Left forelimb (tissue), 1 donor: Measurements from ENCODE around the gene VGF.

Experiments
- DNase-seq: peaks from one replicate; pipeline ENCODE4 v3.0.0-alpha.2; 2018; ENCODE audit warnings: low spot score

Gene VGF

DNA sequence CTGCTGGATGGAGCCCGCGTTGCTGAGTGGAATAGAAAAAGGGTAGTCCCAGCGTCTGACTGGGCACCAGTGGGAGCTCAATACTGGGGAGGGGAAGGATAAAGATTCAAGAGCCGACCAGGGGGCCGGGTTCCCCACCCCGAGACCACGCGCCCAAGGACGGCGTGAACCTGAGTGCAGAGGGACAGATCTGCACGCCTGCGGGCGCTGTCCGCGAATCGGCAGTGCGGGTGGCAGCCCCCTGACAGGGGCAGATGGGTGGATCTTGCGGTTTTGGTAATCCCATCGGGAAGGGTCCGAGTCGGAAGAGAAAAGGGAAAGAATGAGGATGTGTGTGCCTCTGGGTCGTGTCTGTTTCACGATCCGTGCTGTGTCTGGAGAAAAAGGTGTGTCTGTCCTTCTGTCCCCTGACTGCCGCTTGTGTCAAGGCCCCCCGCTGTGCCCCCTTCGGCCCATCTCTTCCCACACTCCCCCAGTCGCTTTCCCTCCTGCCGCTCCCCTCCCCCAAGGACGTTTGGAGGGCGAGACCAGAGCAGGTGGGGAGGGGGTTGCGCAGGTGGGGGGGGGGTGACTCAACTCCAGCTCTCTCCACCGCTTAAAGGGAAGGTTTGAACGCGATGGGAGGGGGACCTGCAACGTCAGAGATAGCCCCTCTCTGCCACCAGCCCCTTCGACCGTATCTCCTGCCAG is 734 bp upstream of the VGF start:
- no peak for DNase-seq

DNA sequence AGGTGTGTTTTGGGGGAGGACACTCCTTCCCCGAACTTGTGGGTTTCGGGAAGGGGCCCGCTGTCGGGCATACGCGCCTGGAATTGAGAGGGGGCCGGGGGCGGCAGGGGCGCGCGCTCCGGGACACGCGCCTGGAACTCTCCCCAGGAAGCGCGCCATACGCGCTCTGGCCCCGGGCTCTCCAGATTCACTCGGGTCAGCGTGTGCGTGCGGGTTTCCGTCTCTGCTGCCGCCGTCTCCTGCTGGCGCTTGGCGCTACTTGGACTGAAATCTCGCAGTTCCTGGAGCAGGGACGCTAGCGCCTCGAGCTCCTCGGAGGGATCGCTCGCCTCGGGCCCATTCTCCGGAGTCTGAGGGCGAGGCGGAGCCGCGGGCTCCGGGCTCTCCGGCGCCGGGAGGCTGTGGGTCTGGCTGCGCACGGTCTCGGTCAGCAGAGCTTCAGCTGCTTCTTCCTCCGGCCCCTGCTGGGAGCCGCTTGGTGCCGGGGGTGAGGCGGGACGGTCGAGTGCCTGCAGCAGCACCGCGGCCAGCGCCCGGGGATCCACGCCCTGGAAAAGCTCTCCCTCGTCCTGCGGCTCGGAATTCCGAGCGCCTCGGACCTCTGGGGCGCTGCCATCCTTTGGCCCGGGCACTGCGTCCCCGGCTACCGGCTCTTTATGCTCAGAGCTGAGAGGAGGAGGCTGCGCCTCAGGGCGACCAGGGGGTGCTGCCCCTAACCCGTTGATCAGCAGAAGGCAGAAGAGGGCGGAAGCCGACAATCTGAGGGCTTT is 1.1 kb downstream of the VGF start:
- DNase-seq: no peak

DNA sequence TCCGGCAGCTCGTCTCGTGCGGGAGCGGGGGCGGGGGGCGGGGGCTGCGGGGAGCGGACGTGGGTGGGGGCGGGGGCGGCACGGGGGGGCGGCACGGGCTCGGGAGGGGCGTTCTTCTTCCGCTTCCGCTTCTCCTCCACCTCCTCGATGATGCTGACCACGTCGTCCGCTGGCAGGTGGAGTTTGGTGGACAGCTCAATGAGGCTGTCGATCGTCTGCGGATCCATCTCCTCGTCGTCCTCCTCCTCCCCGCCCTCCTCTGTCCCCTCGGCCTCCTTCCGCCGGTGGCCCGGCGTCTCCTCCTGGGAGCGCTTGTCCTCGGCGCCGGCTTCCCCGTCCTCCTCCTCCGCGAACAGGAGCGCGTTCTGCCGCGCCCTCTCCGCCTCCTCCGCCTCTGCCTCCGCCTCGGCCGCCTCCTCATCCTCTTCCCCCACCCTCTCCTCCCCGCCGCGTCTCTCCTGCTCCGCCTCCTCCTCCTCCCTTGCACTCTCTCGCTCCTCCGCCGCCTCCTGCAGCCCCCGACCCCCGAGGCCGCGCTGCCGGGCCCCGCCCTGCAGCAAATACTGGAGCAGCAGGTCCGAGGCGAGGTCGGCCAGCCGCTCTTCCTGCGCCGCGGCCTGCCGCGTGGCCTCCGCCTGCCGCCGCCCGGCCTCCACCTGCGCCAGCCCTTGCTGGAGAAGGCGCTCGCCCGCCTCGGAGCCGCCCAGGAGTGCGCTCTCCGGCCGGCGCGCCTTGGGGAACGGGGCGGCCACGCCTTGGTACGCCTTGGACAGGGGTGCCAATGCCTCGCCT is 1.9 kb downstream of the VGF start:
- DNase-seq: no peak

DNA sequence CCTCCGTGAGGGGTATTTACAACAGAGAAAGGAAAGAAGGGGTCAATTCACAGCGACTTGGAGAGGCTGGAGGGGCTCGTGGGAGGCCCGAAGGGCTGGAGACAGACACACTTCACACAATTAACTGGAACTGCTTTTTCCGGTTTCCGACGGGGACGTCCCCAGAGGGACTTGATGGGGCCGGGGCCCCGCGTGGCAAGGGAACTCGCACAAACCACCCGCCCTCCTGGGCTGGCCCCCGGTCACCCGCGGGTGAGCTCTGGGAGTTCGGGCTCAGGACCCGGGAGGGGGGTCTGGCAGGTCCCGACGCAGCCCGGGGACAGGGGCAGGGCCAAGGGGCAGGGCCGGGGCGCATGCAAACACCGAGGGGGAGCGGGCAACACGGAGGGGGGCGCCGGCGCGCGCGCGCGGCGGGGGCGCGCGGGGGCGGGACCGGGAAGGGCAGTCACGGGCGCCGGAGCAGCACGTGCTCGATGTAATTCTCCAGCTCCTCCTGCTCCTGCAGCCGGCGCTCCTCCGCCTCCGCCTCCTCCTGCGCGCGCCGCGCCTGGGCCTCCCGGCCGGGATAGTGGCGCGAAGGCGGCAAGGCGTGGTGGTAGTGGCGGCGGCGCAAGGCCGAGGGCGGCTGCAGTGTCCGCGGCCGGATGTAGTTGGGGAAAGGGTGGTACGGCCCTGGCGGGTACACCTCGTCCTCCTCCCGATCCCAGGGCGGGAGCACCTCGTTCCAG is 2.7 kb downstream of the VGF start:
- no peak for DNase-seq

DNA sequence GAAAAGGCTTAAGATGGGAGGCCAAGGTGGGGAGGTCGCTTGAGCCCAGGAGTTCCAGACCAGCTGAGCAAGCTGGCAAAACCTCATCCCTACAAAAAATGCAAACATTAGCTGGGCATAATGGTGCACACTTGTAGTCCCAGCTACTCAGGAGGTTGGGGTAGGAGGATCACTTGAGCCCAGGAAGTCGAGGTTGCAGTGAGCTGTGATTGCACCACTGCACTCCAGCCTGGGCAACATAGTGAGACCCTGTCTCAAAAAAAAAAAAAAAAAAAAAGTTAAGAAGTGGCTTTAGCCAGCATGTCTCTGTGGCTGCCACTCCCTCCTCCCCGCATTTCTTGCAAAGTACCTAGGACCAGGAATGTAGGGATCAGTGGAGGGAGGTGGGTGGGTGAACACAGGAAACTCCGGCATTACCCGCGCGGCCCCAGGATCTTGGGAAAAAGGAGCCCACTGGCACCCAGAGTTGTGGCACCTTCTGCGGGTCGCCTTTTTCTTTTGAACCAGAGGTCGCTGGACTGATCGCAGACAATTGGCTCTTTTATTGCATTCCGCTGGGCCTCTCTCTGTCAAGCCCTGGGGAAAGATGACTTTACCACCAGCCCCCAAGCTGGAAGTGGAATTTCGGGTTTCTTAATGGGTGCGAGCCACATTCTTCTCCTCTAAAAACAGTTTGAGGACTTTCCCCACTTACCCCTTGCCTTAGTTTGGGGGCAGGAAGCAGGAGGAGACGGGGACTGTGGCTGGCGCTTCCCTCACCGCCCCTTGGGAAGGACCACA is 3.5 kb downstream of the VGF start:
- no peak for DNase-seq

DNA sequence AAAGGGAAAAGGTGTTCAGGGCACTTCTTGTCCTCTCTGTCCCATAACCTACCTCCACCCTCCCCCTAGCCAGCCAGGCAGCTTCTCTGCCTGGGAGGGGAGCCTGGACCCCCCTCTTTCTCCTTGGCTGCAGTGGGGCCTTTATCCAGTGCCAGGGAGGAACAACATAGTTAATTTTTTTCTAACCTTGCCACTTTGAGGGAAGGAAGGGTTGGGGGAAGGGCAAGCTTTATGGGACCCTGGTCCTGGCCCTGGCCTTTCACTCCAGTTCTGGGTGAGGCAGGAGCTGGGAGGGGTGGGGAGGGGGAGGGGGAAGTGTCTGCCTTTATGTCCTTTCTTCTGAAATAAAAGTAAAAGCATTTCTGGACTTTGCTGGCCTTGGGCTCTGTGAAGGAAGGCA is 4.5 kb downstream of the VGF start:
- DNase-seq: no peak

DNA sequence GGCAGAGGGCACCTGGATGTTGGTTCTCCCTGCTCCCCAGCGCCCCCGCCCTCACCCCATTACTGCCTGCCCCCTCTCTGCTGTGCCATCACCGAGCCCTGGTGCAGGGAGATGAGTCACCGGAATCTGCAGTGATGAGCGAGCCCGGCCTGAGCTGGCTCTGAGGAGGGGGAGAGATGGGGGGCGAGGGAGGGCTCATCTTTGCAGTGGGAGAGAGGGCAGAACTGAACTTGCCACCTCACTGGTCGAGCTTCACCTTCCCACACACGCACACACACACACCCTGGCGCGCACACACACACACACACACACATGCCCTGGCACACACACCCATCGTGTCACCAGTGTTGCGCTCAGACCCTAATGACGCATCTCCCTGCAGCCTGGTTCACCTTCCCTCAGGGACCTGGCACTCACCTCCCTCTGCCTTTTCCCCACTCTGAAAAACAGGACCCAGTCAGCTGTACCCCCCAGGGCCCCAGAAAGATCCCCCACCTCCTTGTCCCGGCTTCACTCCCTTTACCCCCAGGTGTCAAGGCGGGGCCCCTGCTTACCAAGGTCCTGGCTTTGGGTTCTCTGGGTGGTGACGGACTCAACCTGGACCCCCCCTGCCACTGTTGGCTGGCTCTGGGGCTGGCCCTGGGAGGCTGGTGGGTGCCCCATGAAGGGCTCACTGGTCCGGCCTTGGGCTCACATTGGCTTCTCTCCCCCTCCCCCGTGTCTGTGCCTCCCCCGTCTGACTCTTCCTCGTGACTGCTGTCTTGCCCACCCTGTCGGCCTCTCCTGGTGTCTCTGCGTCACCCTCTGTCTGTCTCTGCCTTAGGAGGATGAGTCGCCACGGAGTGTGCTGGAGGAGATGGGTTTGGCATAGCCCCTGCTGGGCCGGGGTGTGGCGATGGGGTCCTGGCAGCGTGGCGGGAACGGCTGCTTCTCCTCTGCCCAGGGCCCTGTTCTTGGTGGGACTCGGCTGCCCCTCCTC is 5.4 kb downstream of the VGF start:
- no peak for DNase-seq

DNA sequence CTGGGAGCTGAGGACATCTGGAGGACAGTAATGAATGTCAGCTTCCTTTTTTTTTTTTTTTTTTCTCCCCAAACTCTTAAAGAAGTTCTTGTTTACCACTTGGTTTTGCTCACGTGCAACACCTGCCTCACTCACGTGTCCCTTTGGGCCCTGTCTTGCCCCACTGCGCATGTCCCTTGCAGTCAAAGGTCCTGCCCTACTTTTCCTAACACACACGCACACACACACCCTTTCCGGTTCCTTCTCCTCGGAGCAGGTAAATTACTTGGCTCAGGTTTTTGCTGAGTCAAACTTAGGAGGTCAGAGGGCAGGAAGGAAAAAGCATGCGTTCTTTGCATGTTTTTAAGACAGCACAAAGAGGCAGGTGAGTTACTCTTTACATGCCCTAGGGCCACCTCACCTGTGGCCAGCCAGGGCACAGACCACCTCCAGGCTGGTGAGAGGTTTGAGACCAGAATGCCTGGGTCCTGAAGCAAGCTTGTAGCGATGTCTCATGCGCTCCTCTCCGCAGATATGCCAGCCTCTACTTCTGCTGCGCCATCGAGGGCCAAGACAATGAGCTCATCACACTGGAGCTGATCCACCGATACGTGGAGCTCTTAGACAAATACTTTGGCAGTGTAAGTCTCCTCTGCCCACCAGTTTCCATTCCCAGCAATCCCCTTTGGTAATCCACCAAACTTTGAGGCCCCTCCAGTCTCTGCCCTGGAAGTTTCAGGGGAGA is 8.3 kb downstream of the VGF start:
- no peak for DNase-seq

DNA sequence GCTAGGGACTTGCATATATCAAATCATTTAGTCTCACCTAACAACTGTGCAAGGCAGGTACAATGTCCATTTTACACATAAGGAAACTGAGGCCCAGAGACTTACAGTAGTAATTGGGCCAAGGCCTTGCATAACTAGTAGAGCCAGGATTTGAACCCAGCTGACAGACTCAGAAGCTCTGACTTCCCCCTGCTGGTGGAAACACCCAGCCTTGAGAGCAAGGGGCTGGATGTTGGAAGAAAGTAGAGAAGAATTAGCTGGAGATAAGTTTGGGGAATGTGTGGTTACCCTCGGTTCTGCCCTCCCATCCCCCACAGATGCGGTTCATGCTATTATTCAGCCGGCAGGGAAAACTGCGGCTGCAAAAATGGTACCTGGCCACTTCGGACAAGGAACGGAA is 9.1 kb downstream of the VGF start:
- DNase-seq: no peak

DNA sequence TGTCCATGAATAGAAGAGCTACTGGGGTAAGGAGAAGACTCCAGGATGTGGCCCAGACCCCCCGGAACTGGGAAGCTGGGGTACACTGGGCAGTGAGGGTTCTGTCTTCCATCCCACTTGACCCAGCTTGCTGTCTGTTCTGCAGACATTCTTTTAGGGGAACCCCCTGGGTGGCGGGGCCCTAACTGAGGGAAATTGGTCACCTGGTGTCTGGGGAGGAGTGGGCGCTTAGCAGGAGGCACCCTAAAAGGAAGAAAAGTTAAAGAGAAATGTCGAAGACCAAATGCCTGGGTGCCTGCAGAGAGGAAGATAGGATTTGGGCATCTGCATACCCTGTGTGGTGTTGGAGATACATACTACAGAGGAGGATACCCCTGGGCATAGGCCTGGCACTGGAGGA is 10.1 kb downstream of the VGF start:
- no peak for DNase-seq

DNA sequence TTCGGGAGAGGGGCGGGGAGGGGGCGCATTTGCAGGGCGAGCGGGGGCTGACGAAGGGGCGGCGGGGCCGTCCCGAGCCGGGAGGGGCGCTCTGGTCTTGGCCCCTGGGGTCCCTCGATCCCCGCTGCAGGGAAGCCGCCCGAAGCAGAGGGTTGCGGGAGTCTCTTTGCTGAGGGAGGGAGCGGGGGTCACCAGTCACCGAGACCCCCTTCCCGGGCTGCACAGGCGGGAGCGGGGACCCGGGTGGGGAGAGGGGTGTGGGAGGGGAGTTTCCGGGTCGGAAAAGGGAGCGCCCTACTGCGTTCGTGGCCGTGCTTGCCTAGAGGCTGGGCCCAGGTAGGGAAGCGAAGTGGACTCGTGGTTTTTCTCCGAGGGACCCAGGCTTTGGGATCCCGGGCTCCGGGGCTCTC is 10.7 kb downstream of the VGF start:
- DNase-seq: no peak

DNA sequence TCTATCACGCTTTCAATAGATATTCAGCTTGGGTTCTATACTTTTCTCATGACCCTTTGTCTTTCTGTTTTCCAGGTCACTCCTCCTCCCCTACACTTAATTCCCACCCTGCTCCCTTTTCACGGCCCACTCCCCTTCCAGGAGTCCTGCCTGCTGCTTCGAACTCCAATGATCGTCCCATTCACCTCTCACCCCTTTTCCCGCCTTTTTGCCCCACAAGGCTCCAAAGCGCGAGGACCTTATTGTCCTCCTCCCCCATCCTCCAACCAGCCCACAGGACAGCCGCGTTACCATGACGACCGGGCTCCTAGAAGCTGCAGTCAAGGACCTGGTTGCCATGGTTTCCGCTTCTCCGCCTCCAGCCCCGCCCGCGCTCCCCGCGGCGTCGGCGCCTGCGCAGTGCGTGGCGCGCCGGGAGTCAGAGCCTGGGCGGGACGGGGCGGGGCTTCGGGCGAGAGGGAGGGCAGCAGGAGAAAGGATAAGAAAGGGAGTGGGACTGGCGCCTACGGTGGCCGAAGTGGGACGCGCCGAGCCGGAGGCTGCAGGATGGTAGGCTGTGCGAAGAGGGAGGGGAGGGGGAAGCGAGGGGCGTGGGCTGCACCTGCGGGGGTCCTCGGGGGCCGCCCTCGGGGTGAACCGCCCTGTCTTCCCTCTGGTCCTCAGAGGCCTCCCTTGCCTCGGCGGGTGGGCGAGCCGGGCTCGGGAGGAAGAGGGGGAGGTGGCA is 11.2 kb downstream of the VGF start, which contains the start of gene AP1S1:
Gene AP1S1 (plus strand): TSS at position 508 of the 724 bp plus-strand sequence. CDS start 39 bp downstream, at position 547.
- DNase-seq: peak; percentile 96

DNA sequence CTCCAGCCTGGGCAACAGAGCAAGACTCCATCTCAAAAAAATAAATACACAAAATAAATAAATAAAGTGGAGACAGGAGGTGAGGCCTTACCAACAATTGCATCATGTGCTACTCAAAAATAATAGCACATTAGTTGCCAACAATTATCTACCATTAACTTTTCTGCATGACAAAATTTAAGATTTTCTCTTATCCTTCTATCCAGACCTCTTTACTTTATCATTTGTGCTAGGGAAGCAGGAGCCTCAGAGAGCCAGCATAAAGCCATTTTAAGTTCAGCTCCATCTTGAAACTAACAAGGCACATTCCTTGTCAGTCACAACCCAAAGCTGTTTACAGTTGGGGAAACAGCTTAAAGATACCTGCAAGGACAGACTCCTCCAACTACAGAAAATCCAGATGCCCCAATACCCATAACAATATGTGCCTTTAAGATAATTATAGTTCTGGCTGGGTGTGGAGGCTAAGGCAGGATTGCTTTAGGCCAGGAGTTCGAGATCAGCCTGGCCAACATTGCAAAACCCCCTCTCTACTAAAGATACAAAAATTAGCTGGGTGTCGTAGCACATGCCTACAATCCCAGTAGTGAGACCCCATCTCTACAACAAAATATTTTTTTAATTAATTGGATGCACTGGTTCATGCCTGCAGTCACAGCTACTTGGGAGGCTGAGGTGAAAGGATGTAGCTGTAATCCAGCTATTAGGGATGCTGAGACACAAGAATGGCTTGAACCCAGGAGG is 13.3 kb downstream of the VGF start:
- DNase-seq: no peak

DNA sequence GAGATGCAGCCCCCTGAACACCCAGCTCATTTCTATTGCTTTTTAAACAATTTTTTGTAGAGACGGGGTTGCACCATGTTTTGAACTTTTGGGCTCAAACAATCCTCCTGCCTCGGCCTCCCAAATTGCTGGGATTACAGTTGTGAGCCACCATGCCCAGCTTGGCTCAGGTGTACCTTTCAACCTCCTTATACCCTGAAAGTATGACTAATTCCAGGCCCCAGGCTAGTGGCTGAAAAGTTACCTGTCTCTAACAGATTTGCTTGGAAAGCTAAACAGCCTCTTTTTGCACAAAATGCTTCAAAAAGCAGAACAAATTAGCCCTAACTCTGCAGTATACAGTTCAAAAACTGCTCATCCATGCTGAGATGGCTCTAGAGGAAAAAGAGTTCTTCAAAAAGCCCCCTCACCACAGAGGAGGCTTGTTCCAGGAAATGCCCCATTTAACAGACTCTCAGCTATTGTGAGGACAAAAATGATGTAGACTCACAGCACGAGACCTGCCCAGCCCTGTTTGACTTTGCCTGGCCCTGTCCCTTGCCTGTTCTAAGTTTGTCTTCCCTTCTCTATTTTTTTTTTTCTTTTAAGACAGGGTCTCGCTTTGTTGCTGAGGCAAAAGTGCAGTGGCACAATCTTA is 24.5 kb downstream of the VGF start:
- no peak for DNase-seq

DNA sequence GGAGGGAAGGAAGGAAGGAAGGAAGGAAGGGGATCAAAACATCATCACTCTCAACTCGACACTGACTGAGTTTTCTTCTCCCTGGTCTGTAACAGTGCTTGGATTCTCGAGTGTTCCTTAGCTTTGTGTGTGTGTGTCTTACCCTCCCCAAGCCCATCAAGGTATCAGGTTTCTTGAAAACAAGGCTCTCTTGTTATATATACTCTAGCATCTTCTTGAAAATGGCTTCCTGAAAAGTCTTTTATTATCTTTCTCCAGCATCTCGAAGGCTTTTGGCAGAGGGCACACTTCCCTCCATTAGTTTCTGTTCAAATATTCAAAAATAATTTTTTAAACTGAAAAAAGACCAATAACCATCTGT is 25.1 kb downstream of the VGF start:
- no peak for DNase-seq

DNA sequence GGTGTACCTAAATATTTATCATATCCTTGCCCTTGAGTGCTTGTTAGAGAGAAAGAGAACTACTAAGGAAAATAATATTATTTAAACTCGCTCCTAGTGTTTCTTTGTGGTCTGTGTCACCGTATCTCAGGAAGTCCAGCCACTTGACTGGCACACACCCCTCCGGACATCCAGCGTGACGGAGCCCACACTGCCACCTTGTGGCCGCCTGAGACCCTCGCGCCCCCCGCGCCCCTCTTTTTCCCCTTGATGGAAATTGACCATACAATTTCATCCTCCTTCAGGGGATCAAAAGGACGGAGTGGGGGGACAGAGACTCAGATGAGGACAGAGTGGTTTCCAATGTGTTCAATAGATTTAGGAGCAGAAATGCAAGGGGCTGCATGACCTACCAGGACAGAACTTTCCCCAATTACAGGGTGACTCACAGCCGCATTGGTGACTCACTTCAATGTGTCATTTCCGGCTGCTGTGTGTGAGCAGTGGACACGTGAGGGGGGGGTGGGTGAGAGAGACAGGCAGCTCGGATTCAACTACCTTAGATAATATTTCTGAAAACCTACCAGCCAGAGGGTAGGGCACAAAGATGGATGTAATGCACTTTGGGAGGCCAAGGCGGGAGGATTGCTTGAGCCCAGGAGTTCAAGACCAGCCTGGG is 27.0 kb downstream of the VGF start:
- no peak for DNase-seq

DNA sequence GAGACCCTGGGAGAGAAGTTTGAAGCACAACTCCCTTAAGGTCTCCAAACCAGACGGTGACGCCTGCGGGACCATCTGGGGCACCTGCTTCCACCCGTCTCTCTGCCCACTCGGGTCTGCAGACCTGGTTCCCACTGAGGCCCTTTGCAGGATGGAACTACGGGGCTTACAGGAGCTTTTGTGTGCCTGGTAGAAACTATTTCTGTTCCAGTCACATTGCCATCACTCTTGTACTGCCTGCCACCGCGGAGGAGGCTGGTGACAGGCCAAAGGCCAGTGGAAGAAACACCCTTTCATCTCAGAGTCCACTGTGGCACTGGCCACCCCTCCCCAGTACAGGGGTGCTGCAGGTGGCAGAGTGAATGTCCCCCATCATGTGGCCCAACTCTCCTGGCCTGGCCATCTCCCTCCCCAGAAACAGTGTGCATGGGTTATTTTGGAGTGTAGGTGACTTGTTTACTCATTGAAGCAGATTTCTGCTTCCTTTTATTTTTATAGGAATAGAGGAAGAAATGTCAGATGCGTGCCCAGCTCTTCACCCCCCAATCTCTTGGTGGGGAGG is 27.6 kb downstream of the VGF start:
- DNase-seq: no peak
